Mesothelial cell of epicardium (in vitro differentiated cells): Measurements from ENCODE around the gene MPZL1. TPM values are rescaled to one million over a fixed set of nuclear protein-coding genes. Genes with fewer than 3 reads are reported as not detected.

Experiments
- DNase-seq, 2 experiments: peaks; one replicate each; pipeline ENCODE4 v3.0.0; 2021; ENCODE audit warnings: low spot score in 2 of 2; ENCODE audit not compliant: unreplicated experiment in 2 of 2
- H3K27ac Mint-ChIP-seq: 2 replicates; pipeline ENCODE4 v1.8.0; 2021; ENCODE audit warnings: mixed read lengths
- H3K27me3 Mint-ChIP-seq: 2 replicates; pipeline ENCODE4 v1.8.0; 2021; ENCODE audit warnings: low read depth, mixed read lengths
- H3K36me3 Mint-ChIP-seq: 2 replicates; pipeline ENCODE4 v1.8.0; 2021; ENCODE audit warnings: mixed read lengths
- H3K4me1 Mint-ChIP-seq: 2 replicates; pipeline ENCODE4 v1.8.0; 2021; ENCODE audit warnings: mixed read lengths
- H3K4me3 Mint-ChIP-seq: 2 replicates; pipeline ENCODE4 v1.8.0; 2021; ENCODE audit warnings: mild to moderate bottlenecking, moderate library complexity, mixed read lengths
- H3K9me3 Mint-ChIP-seq: 2 replicates; pipeline ENCODE4 v1.8.0; 2021; ENCODE audit warnings: mixed read lengths
- CTCF ChIP-seq: fragments of 200-600 bp; sonication (generic); IDR thresholded peaks from one replicate; pipeline ENCODE4 v1.5.0; 2021; ENCODE audit warnings: antibody characterized with exemption; ENCODE audit not compliant: unreplicated experiment
- total RNA-seq: library from RNA; stranded (reverse); gene quantifications from 3 replicates; pipeline ENCODE4 v1.2.1, GENCODE V29; 2021

MPZL1 gene
- total RNA-seq, 1 donor from 2014 or later: 138 TPM

GRCh38 chr1:167772436-167772835, 50.7 kb downstream of the MPZL1 start:
- H3K4me3 Mint-ChIP-seq: no peak overlapping the region
- H3K4me1 Mint-ChIP-seq: no peaks in the 10 kb centered on the region
- no peaks in the 10 kb centered on the region for H3K27me3 Mint-ChIP-seq
- H3K9me3 Mint-ChIP-seq: peaks cover 4% of the 10 kb centered on the region
- no peak for DNase-seq
- H3K27ac Mint-ChIP-seq: no peak overlapping the region
- no peak for TF ChIP-seq CTCF
- H3K36me3 Mint-ChIP-seq: peaks cover 73% of the 10 kb centered on the region

GRCh38 chr1:167773516-167773915, 51.7 kb downstream of the MPZL1 start:
- H3K4me1 Mint-ChIP-seq: no peaks in the 10 kb centered on the region
- H3K36me3 Mint-ChIP-seq: peaks cover 73% of the 10 kb centered on the region
- H3K9me3 Mint-ChIP-seq: peaks cover 4% of the 10 kb centered on the region
- DNase-seq: no peak
- TF ChIP-seq CTCF: no peak
- H3K27ac Mint-ChIP-seq: no peak overlapping the region
- H3K27me3 Mint-ChIP-seq: no peaks in the 10 kb centered on the region
- H3K4me3 Mint-ChIP-seq: no peak overlapping the region

GRCh38 chr1:167774710-167775109, 52.9 kb downstream of the MPZL1 start:
- Mint-ChIP-seq H3K27ac (no peak overlapping the region), H3K27me3 (no peaks in the 10 kb centered on the region)

GRCh38 chr1:167775178-167775577, 53.4 kb downstream of the MPZL1 start:
- TF ChIP-seq CTCF: no peak
- Mint-ChIP-seq H3K9me3 (peaks cover 15% of the 10 kb centered on the region), H3K4me3 (no peak overlapping the region), H3K4me1 (no peaks in the 10 kb centered on the region), H3K27ac (no peak overlapping the region), H3K36me3 (peaks cover 75% of the 10 kb centered on the region), H3K27me3 (no peaks in the 10 kb centered on the region)
- DNase-seq: no peak

More at GRCh38 chr1:167774710-167775109, 52.9 kb downstream of the MPZL1 start:
- TF ChIP-seq CTCF: no peak
- no peak overlapping the region for H3K4me3 Mint-ChIP-seq
- no peak for DNase-seq
- peaks cover 75% of the 10 kb centered on the region for H3K36me3 Mint-ChIP-seq
- no peaks in the 10 kb centered on the region for H3K4me1 Mint-ChIP-seq
- peaks cover 12% of the 10 kb centered on the region for H3K9me3 Mint-ChIP-seq

- Mint-ChIP-seq H3K4me3 (no peak overlapping the region), H3K36me3 (peaks cover 75% of the 10 kb centered on the region), H3K4me1 (no peaks in the 10 kb centered on the region), H3K27me3 (no peaks in the 10 kb centered on the region), H3K27ac (no peak overlapping the region), H3K9me3 (peaks cover 25% of the 10 kb centered on the region)
- DNase-seq: no peak
- no peak for TF ChIP-seq CTCF
Observed at GRCh38 chr1:167776151-167776550, 54.4 kb downstream of the MPZL1 start.
